Activated CD4-positive, alpha-beta T cell treated with anti-CD3 and anti-CD28 coated beads for 36 hours (primary cell): ENCODE data around the gene AFG1L. TPM values are rescaled to one million over a fixed set of nuclear protein-coding genes. Genes with fewer than 3 reads are reported as not detected.

ENCODE experiments used
- ATAC-seq: fragments of 200-7000 bp; cut with Tn5 transposase; one replicate; pipeline ENCODE4 v1.10.0; 2021; ENCODE audit warnings: mild to moderate bottlenecking, moderate library complexity
- CTCF ChIA-PET: fragments of 350-600 bp; sonication (Branson Sonifier 250); formaldehyde crosslinking; loops from one replicate; lab custom pipeline; 2021; ENCODE audit warnings: antibody characterized with exemption; lab: Charles Lee
- POLR2A ChIA-PET: fragments of 350-600 bp; sonication (Branson Sonifier 250); formaldehyde crosslinking; loops from one replicate; lab custom pipeline; 2021; ENCODE audit warnings: antibody characterized with exemption, inconsistent platforms; lab: Charles Lee
- DNase-seq: peaks from one replicate; pipeline ENCODE4 v3.0.0-alpha.2; 2020
- H3K27ac Mint-ChIP-seq: one replicate; pipeline ENCODE4 v1.8.0; 2021; ENCODE audit warnings: mixed read lengths
- H3K27me3 Mint-ChIP-seq: one replicate; pipeline ENCODE4 v1.8.0; 2021; ENCODE audit warnings: mixed read lengths
- H3K36me3 Mint-ChIP-seq: one replicate; pipeline ENCODE4 v1.8.0; 2021; ENCODE audit warnings: low read depth, mixed read lengths
- H3K4me1 Mint-ChIP-seq: one replicate; pipeline ENCODE4 v1.8.0; 2021; ENCODE audit warnings: mixed read lengths
- H3K4me3 Mint-ChIP-seq: one replicate; pipeline ENCODE4 v1.8.0; 2021; ENCODE audit warnings: mild to moderate bottlenecking, moderate library complexity, mixed read lengths
- H3K9me3 Mint-ChIP-seq: one replicate; pipeline ENCODE4 v1.8.0; 2021; ENCODE audit warnings: low read depth, mixed read lengths
- intact Hi-C, 2 experiments: fragments of 100-400 bp; cut with DNase I in 1 of 2; cut with micrococcal nuclease in 1 of 2; formaldehyde crosslinking; loops; one replicate each; pipeline versions ENCODE4 v1.14.2 to v1.15.1; 2022 to 2024; cut with DNase I, micrococcal nuclease
- total RNA-seq, 2 experiments: library from RNA; stranded (reverse); gene quantifications; one replicate each; pipeline ENCODE4 v1.2.3, GENCODE V29; 2021

Gene AFG1L
- total RNA-seq, 2 experiments from 2014 or later, result 6.6 TPM

DNA sequence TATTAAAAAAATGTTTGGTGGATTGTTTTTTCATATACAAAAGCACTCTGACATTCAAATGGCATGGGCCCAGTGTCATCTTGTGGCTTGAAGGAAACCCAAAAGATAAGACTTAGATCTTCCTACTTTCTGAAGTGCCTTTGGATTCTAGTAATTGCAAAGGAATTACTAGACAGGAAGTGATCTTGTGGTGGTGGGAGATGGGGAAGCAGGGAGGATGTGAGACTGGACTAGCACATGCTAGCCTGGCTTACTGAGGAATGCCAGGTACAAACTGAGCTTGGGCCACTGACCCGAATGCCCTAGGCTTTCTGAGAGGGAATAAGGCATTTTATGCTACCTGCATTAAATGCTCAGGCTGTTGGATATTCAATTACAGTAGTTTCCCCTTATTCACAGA lies 59.0 kb downstream of the AFG1L start:
- Mint-ChIP-seq H3K27me3 (no peaks in the 10 kb centered on the region), H3K4me1 (peaks cover 1% of the 10 kb centered on the region), H3K36me3 (peaks cover 9% of the 10 kb centered on the region), H3K4me3 (no peak overlapping the region), H3K9me3 (no peaks in the 10 kb centered on the region), H3K27ac (no peak overlapping the region)
- ChIA-PET CTCF (no interaction called here), POLR2A (no interaction called here)
- DNase-seq (no peak), ATAC-seq (no peak)
- intact Hi-C loops, result no loop called here

DNA sequence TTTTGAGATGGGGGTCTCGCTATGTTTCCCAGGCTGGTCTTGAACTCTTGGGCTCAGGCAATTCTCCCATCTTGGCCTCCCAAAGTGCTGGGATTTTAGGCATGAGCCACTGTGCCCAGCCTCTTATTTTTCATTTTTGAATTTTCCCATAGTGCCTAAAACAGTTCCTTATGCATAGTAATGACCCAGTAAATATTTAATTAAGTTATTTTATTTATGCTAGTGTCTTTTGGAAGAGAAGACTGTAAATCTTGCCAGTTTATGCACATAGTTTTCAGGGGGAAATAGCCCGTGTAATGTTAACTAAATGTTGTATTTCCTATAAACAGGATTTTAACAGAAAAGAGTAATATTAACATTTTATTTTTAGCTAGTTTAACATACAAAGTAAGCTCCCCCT lies 60.3 kb downstream of the AFG1L start:
- H3K4me1 Mint-ChIP-seq, result no peaks in the 10 kb centered on the region
- ChIA-PET POLR2A (interaction anchor here (0.5 kb wide), 1 partner anchor 96 kb away, joined by 3 read pairs; no protein-coding TSS in a partner anchor), CTCF (interaction anchor here (0.6 kb wide), 1 partner anchor 99 kb away, joined by 5 read pairs; no protein-coding TSS in a partner anchor)
- no peak overlapping the region for H3K27ac Mint-ChIP-seq
- H3K36me3 Mint-ChIP-seq, result peaks cover 11% of the 10 kb centered on the region
- no peaks in the 10 kb centered on the region for H3K9me3 Mint-ChIP-seq
- H3K27me3 Mint-ChIP-seq, result no peaks in the 10 kb centered on the region
- intact Hi-C loops, result no loop called here
- DNase-seq (no peak), ATAC-seq (no peak)
- H3K4me3 Mint-ChIP-seq, result no peak overlapping the region

DNA sequence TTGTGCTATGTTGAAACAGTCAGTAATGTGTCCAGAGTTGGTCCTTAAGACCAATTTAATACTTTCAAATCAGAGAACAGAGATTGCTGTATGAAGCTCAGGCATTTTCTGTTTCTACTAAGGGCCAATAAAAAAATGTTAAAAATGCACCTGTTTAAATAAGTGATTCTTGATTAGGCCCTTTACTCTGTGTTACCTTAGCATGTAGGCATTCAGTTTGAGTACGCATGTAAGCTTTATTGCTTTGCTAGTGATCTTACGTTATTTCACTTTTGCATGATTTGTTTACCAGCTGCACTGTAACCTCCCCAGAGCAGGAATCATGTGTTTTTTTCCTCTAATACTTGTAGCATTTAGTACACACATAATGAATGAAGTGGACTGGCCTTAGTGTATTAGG lies 61.0 kb downstream of the AFG1L start:
- DNase-seq (no peak), ATAC-seq (no peak)
- no peak overlapping the region for H3K27ac Mint-ChIP-seq
- no peak overlapping the region for H3K4me3 Mint-ChIP-seq
- no peaks in the 10 kb centered on the region for H3K27me3 Mint-ChIP-seq
- intact Hi-C loops, result no loop called here
- ChIA-PET CTCF (no interaction called here), POLR2A (no interaction called here)
- no peaks in the 10 kb centered on the region for H3K4me1 Mint-ChIP-seq
- peaks cover 11% of the 10 kb centered on the region for H3K36me3 Mint-ChIP-seq
- no peaks in the 10 kb centered on the region for H3K9me3 Mint-ChIP-seq

DNA sequence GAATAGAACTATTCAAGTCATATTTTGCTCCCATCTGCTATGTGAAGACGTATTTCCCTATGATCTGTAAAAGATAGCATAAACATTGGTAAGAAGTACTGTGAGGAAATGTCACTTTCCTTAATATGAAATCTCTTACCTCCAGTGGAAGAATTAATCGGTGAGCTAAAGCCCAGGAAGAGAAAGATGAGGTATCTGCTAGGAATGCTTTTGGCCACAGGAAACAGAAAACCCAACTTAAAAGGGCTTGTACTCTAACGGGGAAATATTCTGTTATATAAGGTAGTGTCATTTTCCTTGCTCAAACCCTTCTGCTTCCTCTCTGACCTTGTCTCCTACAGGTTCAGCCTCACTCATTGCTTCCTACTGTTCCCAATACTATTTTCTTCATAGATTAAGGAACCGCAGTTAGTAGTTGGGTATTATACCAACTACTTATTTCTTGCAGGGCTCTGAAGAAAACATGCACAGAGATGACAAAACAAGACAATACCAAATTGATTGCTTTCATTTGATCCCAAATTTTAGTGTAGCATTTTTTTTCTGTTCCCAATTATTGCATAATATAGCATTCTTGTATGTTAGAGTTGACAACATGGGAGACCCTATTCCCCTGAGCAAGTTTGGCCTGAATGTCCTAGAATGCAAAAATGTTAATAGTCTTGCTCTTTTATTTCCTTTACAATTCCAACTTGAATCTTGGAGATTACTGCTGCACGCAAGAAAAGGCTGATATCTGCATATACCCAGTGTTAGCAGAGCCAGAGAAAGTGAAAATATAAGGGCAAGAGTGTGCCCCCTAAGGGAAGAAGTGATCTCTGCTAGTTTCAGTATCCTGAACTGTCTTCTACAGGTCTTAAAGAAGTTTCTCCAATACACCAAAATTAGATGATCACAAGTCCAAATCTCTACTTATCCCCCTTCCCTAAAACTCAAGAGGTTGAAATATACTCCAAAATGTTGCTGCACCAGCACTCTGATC lies 65.3 kb downstream of the AFG1L start:
- no peak for ATAC-seq
- intact Hi-C loops, result loop anchor here in 1 of 2 experiments (10.0 kb wide), 1 partner anchor 245 kb away; no protein-coding TSS in a partner anchor
- ChIA-PET POLR2A (no interaction called here), CTCF (interaction anchor here (0.6 kb wide), 1 partner anchor 718 kb away, joined by 3 read pairs; no protein-coding TSS in a partner anchor)
- Mint-ChIP-seq H3K36me3 (peaks cover 11% of the 10 kb centered on the region), H3K27me3 (no peaks in the 10 kb centered on the region), H3K4me3 (no peak overlapping the region), H3K4me1 (no peaks in the 10 kb centered on the region), H3K27ac (no peak overlapping the region), H3K9me3 (no peaks in the 10 kb centered on the region)
- no peak for DNase-seq

DNA sequence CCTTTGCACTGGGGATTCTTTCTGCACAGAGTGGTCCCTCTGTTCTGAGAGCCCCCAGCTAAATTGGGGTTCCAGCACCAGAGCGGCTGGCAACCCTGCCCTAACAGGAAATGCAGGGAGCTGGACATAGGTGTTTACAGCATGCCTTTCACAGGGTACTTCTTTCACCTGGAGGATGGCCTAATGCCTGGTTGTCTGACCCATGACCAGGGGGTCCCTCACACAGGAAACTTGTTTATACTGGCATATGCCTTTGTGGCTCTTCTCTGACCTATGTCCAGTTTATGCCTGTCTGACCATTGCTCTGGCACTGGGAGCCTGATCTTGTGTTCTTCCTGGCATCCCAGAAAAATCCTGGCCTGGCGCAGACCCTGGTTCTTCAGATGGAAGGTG lies 66.1 kb downstream of the AFG1L start:
- Mint-ChIP-seq H3K9me3 (no peaks in the 10 kb centered on the region), H3K4me3 (no peak overlapping the region), H3K36me3 (peaks cover 11% of the 10 kb centered on the region), H3K4me1 (no peaks in the 10 kb centered on the region), H3K27me3 (no peaks in the 10 kb centered on the region), H3K27ac (no peak overlapping the region)
- intact Hi-C loops, result loop anchor here in 1 of 2 experiments (10.0 kb wide), 1 partner anchor 246 kb away; no protein-coding TSS in a partner anchor
- DNase-seq (no peak), ATAC-seq (no peak)
- ChIA-PET CTCF (interaction anchor here (0.6 kb wide), 1 partner anchor 719 kb away, joined by 3 read pairs; no protein-coding TSS in a partner anchor), POLR2A (no interaction called here)

DNA sequence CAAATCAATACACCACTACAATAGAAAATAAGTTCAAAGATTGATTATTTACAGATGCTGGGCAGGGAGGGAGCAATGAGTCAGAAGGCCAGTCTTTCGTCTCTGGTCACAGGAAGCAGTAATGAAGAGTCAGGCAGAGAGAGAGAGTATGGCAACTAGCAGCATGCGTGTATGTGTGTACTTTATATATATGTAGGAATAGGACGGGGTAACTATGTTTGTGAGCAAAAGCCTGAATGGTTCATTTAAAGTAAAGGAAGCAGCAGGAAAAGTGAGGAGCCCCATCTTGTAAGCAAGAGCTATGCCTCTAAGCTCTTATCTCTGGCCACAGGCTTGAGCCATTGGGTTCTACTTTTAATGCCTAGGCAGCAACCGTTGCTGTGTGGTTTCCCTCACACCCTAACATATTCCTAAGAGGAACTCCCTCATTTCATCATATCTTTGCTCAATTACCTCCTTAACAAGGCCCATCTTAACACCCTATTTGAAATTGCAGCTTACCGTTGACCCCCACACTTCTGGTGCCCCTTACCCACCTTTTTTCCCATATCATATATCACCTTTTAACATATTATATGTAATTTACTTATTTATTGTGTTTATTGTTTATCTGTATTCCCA lies 66.6 kb downstream of the AFG1L start:
- H3K9me3 Mint-ChIP-seq, result no peaks in the 10 kb centered on the region
- intact Hi-C loops, result loop anchor here in 1 of 2 experiments (10.0 kb wide), 1 partner anchor 247 kb away; no protein-coding TSS in a partner anchor
- ChIA-PET POLR2A (no interaction called here), CTCF (no interaction called here)
- no peak for ATAC-seq
- DNase-seq, result no peak
- H3K27ac Mint-ChIP-seq, result no peak overlapping the region
- no peaks in the 10 kb centered on the region for H3K27me3 Mint-ChIP-seq
- no peak overlapping the region for H3K4me3 Mint-ChIP-seq
- H3K4me1 Mint-ChIP-seq, result no peaks in the 10 kb centered on the region
- H3K36me3 Mint-ChIP-seq, result peaks cover 11% of the 10 kb centered on the region

DNA sequence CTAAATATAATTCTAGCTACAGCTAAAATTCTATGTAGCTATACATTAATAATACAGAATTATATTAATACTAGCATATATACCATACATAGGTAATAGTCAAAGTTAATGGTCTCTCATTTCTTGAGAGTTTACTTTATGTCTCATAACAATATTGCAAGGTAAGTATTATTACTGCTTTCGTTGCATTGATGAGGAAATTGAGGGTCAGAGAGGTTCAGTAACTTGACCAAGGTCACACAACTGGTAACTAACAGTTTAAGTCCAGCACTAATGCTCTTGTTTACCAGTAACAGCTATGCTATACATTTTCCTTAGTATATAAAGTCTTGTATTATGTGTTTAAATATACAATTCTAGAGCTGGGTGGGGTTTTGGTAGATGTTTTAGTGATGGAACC lies 67.6 kb downstream of the AFG1L start:
- no peak for ATAC-seq
- Mint-ChIP-seq H3K4me3 (no peak overlapping the region), H3K9me3 (no peaks in the 10 kb centered on the region), H3K27me3 (no peaks in the 10 kb centered on the region), H3K4me1 (no peaks in the 10 kb centered on the region), H3K27ac (no peak overlapping the region), H3K36me3 (peaks cover 9% of the 10 kb centered on the region)
- POLR2A ChIA-PET, result no interaction called here
- intact Hi-C loops, result loop anchor here in 1 of 2 experiments (10.0 kb wide), 1 partner anchor 248 kb away; no protein-coding TSS in a partner anchor
- CTCF ChIA-PET, result interaction anchor here (0.6 to 1.3 kb wide), 2 partner anchors 32 to 210 kb away, joined by 3 to 4 read pairs; no protein-coding TSS in a partner anchor
- DNase-seq, result no peak

DNA sequence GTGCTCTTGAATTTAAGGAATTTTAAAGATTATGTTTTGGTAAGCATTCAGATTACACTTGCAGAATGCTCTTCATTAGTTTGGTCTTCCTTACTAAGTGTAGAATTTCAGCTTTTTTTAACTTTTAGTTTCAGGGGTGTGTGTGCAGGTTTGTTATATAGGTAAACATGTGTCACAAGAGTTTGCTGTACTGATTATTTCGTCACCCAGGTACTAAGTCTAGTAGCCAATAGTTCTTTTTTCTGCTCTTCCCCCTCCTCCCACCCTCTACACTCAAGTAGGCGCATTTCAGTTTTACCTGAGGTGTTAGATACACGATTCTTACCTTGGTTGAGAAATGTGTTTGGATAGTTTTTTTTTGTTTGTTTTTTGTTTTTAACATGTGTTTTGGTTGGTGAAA lies 68.3 kb downstream of the AFG1L start:
- H3K9me3 Mint-ChIP-seq, result no peaks in the 10 kb centered on the region

DNA sequence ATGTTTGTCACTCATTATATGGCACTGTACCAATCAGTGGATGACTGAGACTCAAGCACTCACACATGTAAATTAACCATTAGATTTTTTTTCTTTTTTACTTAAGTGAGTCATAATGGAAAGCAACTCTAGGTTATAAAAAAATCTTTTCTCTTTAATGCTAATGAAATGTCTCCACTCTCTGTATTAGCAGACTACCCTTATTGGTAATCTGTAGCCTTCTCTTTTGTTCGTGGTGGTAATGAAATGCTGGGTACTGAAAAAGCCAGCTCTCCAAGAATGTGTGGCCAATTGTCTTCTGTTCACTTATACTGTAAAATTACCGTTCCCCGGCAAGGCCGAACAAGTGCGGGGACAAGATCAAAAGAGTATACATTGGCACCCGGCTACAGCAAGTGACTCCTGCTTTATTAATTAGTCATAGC lies 69.0 kb downstream of the AFG1L start:
- ChIA-PET POLR2A (no interaction called here), CTCF (interaction anchor here (0.7 kb wide), 1 partner anchor 116 kb away, joined by 3 read pairs; no protein-coding TSS in a partner anchor)
- Mint-ChIP-seq H3K36me3 (peaks cover 3% of the 10 kb centered on the region), H3K4me1 (no peaks in the 10 kb centered on the region), H3K27me3 (no peaks in the 10 kb centered on the region), H3K9me3 (no peaks in the 10 kb centered on the region), H3K4me3 (no peak overlapping the region), H3K27ac (no peak overlapping the region)
- DNase-seq (no peak), ATAC-seq (peak; percentile 26)
- intact Hi-C loops, result loop anchor here in 1 of 2 experiments (10.0 kb wide), 1 partner anchor 249 kb away; no protein-coding TSS in a partner anchor

More for the DNA sequence above, 68.3 kb downstream of the AFG1L start:
- no peak for DNase-seq
- Mint-ChIP-seq H3K27me3 (no peaks in the 10 kb centered on the region), H3K27ac (no peak overlapping the region), H3K4me1 (no peaks in the 10 kb centered on the region), H3K4me3 (no peak overlapping the region), H3K36me3 (peaks cover 6% of the 10 kb centered on the region)
- intact Hi-C loops, result loop anchor here in 1 of 2 experiments (10.0 kb wide), 1 partner anchor 248 kb away; no protein-coding TSS in a partner anchor
- CTCF ChIA-PET, result interaction anchor here (1.3 kb wide), 1 partner anchor 33 kb away, joined by 3 read pairs; no protein-coding TSS in a partner anchor
- POLR2A ChIA-PET, result no interaction called here
- no peak for ATAC-seq

DNA sequence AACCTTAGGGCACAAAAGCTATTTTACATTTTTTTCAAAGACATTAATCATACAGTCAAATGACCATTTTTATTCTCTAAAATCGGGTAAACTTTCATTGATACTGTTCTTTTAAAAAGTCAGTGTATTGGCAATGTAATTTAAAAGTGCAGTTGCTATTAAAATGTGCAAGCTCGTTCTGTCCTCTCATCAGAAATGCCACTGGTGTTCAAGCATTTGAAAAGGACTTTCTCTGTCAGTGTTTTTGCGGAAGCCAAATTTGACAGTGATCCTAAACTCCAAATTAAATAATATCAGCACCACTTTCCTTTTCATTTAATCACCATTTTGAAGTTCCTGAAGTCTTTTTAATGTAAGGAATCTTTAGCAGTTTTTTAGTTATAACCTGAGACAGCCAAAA lies 69.6 kb downstream of the AFG1L start:
- ChIA-PET CTCF (no interaction called here), POLR2A (no interaction called here)
- no peaks in the 10 kb centered on the region for H3K36me3 Mint-ChIP-seq
- H3K27ac Mint-ChIP-seq, result no peak overlapping the region
- H3K27me3 Mint-ChIP-seq, result no peaks in the 10 kb centered on the region
- no peaks in the 10 kb centered on the region for H3K4me1 Mint-ChIP-seq
- H3K4me3 Mint-ChIP-seq, result no peak overlapping the region
- H3K9me3 Mint-ChIP-seq, result no peaks in the 10 kb centered on the region
- ATAC-seq (no peak), DNase-seq (no peak)
- intact Hi-C loops, result loop anchor here in 1 of 2 experiments (10.0 kb wide), 1 partner anchor 250 kb away; no protein-coding TSS in a partner anchor

DNA sequence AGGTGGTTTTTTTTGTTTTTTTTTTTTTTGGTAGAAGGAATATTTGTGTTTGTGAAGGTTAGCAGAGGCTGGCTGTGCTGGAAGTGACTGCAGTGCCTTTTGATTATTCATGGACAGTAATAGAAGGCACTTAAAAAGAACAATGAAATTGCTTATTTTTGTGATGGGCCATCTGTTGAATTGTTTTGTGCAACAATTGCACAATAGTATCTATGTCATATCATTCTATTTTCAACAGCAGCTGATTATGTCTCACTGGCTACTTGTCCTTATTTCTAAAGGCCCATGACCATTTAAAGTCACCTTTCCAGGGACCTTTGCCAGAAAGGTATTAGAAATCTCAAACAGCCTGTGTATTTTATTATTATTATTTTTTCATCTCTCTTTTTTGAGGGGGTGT lies 70.6 kb downstream of the AFG1L start:
- H3K4me3 Mint-ChIP-seq, result no peak overlapping the region
- no peaks in the 10 kb centered on the region for H3K9me3 Mint-ChIP-seq
- H3K36me3 Mint-ChIP-seq, result no peaks in the 10 kb centered on the region
- ATAC-seq (no peak), DNase-seq (no peak)
- ChIA-PET CTCF (interaction anchor here (0.6 kb wide), 1 partner anchor 16 kb away, joined by 3 read pairs; no protein-coding TSS in a partner anchor), POLR2A (no interaction called here)
- intact Hi-C loops, result loop anchor here in 1 of 2 experiments (10.0 kb wide), 1 partner anchor 251 kb away; no protein-coding TSS in a partner anchor
- no peaks in the 10 kb centered on the region for H3K4me1 Mint-ChIP-seq
- H3K27ac Mint-ChIP-seq, result no peak overlapping the region
- H3K27me3 Mint-ChIP-seq, result no peaks in the 10 kb centered on the region
